ENCODE data around the gene MKRN2. TPM values are rescaled to one million over a fixed set of nuclear protein-coding genes. Genes with fewer than 3 reads are reported as not detected.
"Not testable (repeated sequence)": the region's sequence is repeated elsewhere in the genome, so short reads cannot be mapped to it uniquely, and the experiment has no call there.

MKRN2 gene
- total RNA-seq, 1 donor from 2014 or later = 24.5 TPM

GRCh38 chr3:12586403-12586802 lies 29.5 kb downstream of the MKRN2 start:
- DNase-seq (ENCODE audit: low read depth in 2 of 2) = no peak

- no peak for DNase-seq (ENCODE audit: low read depth in 2 of 2)
These were observed 31.4 kb downstream of the MKRN2 start for GRCh38 chr3:12588039-12589009.

- DNase-seq (ENCODE audit: low read depth in 2 of 2) = no peak
These were observed 33.2 kb downstream of the MKRN2 start for GRCh38 chr3:12590096-12590495.

GRCh38 chr3:12591456-12591855 lies 34.6 kb downstream of the MKRN2 start:
- no peak for DNase-seq (ENCODE audit: low read depth in 2 of 2)

GRCh38 chr3:12591997-12592715 lies 35.3 kb downstream of the MKRN2 start:
- DNase-seq (ENCODE audit: low read depth in 2 of 2) = no peak

GRCh38 chr3:12593473-12593872 lies 36.6 kb downstream of the MKRN2 start:
- no peak for DNase-seq (ENCODE audit: low read depth in 2 of 2)

- no peak for DNase-seq (ENCODE audit: low read depth in 2 of 2)
These were observed 42.0 kb downstream of the MKRN2 start for GRCh38 chr3:12598890-12599289.

GRCh38 chr3:12601072-12601471 lies 44.2 kb downstream of the MKRN2 start:
- DNase-seq (ENCODE audit: low read depth in 2 of 2) = no peak

GRCh38 chr3:12603969-12604368 lies 47.1 kb downstream of the MKRN2 start:
- no peak for DNase-seq (ENCODE audit: low read depth in 2 of 2)

- DNase-seq (ENCODE audit: low read depth in 2 of 2) = no peak
These were observed 51.5 kb downstream of the MKRN2 start for GRCh38 chr3:12608376-12608775.

- no peak for DNase-seq (ENCODE audit: low read depth in 2 of 2)
These were observed 54.2 kb downstream of the MKRN2 start for GRCh38 chr3:12611117-12611516.

GRCh38 chr3:12612514-12613226 lies 55.8 kb downstream of the MKRN2 start:
- DNase-seq (ENCODE audit: low read depth in 2 of 2) = no peak

GRCh38 chr3:12613250-12613649 lies 56.4 kb downstream of the MKRN2 start:
- DNase-seq (ENCODE audit: low read depth in 2 of 2) = no peak

GRCh38 chr3:12615266-12615665 lies 58.4 kb downstream of the MKRN2 start:
- DNase-seq (ENCODE audit: low read depth in 2 of 2) = no peak

GRCh38 chr3:12618426-12618825 lies 61.5 kb downstream of the MKRN2 start:
- no peak for DNase-seq (ENCODE audit: low read depth in 2 of 2)

GRCh38 chr3:12620305-12620704 lies 63.4 kb downstream of the MKRN2 start:
- no peak for DNase-seq (ENCODE audit: low read depth in 2 of 2)

- DNase-seq (ENCODE audit: low read depth in 2 of 2) = no peak
These were observed 63.8 kb downstream of the MKRN2 start for GRCh38 chr3:12620729-12621128.

GRCh38 chr3:12622335-12622734 lies 65.4 kb downstream of the MKRN2 start:
- DNase-seq (ENCODE audit: low read depth in 2 of 2) = no peak

- DNase-seq (ENCODE audit: low read depth in 2 of 2) = no peak
These were observed 67.2 kb downstream of the MKRN2 start for GRCh38 chr3:12624056-12624455.

- not testable (repeated sequence) for DNase-seq (ENCODE audit: low read depth in 2 of 2)
These were observed 68.1 kb downstream of the MKRN2 start for GRCh38 chr3:12624964-12625363.

- no peak for DNase-seq (ENCODE audit: low read depth in 2 of 2)
These were observed 70.5 kb downstream of the MKRN2 start for GRCh38 chr3:12627370-12627769.

GRCh38 chr3:12628813-12629212 lies 71.9 kb downstream of the MKRN2 start:
- no peak for DNase-seq (ENCODE audit: low read depth in 2 of 2)

All from dermis microvascular lymphatic vessel endothelial cell (primary cell).